GM19397 (cell line): ENCODE measurements around the gene SLC6A19.
"Not testable (repeated sequence)": the region's sequence is repeated elsewhere in the genome, so short reads cannot be mapped to it uniquely, and the experiment has no call there.

Experiments
- ATAC-seq: cut with Tn5 transposase; IDR thresholded peaks from one replicate; pipeline ENCODE4 v1.9.1; 2021; ENCODE audit warnings: mild to moderate bottlenecking, moderate library complexity; ENCODE audit not compliant: unreplicated experiment

Gene SLC6A19

GRCh38 chr5:1261643-1262042, 60.2 kb downstream of the SLC6A19 start:
- no peak for ATAC-seq

DNA sequence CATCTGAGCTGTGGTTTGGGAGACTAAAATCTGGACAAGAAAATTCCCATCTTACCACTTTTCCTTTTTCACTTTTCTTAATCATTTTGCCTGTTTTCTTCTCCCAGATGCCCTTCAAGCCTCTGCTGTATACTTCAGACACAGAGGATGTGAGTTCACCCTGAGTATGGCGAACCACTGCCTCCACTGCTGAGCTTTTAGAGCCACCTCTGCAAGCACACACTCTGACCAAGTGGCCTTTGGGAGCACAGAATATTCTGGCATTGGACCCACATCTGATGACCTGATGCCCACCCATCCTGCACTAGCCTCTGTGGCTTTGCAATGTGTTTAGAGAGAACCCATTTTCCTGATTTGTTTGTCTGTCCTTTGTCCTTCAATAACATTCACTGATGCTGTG, 61.0 kb downstream of the SLC6A19 start:
- no peak for ATAC-seq

- no peak for ATAC-seq
Measured at GRCh38 chr5:1264211-1264610, 62.8 kb downstream of the SLC6A19 start.

- ATAC-seq = no peak
Measured at GRCh38 chr5:1265026-1265425, 63.6 kb downstream of the SLC6A19 start.

DNA sequence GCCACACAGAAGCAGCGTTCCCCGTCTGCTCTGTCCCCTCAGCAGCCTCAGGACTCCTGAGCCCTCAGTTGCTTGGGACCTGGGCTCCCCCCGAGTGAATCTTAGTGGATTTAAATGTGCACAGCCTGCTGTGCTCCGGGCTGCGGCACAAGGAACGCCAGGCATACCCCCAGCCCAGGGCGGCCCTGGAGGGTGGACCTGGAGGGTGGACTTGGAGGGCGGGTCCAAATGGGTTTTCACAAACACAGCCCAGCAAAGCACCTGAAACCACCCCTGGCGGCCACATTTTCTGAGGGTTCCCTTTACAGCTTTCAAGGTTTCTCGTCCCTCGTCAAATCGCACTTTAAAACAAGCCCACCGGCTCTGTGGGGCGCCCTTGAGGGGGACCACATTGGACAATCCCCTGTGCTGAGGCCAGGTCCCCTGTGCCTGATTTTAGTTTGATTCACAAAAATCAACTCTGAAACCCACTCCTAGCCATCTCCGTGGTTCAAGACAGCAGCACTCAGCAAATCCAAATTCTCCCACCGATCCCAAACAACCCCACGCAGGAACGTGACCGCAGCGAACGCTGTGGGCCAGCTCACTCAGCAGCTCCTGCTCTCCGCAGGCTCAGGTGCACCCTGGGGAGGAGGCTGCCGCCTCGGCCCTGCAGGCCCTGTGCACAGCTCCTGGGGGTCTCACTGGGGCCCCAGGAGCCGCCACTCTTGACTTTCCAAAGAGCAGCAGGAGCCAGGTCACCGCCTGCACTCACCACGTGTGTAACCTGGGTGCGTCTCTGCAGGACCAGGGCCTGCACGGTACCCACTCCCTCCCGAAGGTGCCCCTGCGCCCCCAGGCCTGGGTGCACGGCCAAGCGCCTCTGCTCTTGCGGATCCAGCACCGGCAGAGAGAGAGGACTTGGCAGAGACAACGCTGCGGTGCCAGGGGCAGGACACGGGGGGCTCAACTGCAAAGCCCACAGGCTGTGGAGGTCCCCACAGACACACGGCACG, 64.4 kb downstream of the SLC6A19 start:
- ATAC-seq = no peak

- ATAC-seq = no peak
Measured at GRCh38 chr5:1266791-1267190, 65.4 kb downstream of the SLC6A19 start.

GRCh38 chr5:1267464-1267863, 66.1 kb downstream of the SLC6A19 start:
- ATAC-seq = not testable (repeated sequence)

DNA sequence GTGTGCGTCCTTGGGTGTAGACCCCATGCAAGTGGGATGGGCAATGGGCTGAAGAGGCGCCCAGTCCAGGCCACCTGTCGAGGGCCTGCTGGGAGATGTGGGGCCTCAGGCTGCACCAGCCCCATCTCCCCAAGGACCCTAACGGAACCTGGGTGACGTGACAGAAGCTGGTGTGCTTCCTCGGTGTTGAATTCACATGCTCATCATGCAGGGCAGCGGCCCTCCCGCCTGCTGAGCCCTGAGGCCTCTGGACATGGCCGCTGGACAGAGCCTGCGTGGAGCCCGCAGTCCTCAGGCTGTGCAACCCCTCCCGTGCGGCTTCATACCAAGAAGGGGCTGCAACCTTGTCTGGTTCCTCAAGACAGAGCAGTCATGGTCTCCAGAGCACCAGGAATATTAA, 66.7 kb downstream of the SLC6A19 start:
- ATAC-seq = no peak

GRCh38 chr5:1268666-1269065, 67.3 kb downstream of the SLC6A19 start:
- ATAC-seq = no peak

DNA sequence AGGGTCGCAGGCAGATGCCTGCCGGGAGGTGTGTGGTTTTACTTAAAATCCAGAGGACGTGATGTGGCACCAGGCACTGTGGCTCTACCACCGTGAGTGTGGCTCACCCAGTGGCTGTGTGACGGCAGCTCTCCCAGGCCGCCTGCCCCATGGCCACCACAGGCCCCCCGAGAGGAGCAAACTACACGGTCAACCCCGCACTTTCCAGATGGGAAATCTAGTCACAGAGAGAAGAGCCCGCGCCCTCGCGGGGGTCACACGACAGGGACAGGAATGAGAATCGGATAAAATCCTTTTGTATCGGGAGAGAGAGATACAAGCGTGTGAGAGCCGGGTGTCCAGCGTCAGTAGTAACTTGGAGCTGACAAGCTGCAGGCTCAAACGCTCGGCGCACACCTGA, 69.0 kb downstream of the SLC6A19 start:
- no peak for ATAC-seq

DNA sequence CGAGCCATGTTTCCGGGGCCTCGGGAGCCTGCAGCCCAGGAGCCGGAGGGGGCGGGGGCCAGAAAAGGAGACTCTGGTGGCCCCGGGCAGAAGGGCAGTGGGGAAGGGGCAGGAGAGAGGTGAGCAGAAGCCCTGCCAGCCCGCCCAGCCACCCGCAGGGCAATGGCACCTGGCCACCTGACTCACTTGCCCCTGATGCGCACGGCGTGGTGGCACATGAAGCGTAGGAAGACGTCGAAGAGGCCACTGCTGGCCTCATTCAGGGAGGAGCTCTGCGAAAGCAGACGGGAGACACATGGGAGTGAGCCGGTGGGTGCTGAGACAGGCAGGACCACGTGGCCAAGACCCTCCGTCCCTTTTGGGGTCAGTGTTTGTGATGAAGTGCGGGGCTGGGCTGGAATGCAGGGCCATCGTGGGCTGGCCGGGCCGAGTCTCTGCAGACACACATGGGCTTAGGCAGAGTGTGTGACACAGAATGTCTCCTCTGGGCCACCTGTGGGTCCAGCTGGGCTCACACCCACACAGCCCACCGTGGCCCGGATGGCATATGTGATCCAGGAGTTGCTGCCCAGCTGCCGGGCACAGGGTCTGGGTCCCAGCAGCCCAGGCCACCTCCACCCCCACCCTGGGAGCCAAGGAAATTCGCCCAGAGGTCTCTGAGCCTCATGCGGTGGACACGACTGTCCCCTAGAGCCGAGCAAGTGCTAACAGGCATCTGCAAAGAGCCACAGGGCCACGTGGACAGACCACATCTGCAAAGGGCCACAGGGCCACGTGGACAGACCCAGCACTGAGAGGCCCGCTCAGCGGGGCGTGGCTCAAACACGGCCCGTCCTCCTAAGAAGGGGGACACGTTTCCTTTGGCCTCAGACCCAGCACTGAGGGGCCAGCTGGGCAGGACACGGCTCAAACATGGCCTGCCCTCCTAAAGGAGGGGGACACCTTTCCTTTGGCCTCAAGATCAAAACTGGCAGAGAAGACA, 69.8 kb downstream of the SLC6A19 start:
- ATAC-seq = no peak

DNA sequence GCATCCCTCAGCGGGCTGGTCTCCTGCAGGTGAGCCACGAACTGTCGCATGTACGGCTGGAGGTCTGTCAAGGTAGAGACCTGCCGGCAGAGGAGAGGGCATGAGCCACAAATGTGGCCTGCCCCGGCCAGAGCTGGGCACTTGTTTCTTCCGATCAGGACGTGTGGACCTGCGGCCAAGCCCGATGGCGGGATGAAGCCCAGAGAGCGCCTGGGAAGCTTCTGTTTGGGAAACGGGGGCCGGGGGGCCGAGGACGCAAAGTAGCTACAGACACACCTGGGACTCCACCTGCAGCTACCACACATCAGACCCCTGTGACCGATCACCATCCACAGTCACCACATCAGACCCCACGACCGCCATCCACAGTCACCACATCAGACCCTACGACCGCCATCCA, 70.8 kb downstream of the SLC6A19 start:
- ATAC-seq = no peak

DNA sequence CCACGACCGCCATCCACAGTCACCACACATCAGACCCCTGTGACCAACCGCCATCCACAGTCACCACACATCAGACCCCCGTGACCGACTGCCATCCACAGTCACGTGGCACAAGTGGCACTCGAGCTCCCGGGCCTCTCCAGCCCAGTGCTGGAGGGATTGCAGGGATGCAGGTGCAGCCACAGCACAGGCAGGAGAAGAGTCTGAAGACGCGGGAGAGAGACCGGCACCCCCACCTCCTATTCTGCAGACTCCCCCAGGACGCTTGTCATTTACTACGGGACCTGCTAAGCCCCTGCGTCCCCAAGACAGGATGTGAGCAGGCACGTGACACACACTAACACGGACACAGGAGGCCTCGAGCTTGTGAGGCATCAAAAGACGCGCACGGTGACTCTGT, 72.3 kb downstream of the SLC6A19 start:
- no peak for ATAC-seq

DNA sequence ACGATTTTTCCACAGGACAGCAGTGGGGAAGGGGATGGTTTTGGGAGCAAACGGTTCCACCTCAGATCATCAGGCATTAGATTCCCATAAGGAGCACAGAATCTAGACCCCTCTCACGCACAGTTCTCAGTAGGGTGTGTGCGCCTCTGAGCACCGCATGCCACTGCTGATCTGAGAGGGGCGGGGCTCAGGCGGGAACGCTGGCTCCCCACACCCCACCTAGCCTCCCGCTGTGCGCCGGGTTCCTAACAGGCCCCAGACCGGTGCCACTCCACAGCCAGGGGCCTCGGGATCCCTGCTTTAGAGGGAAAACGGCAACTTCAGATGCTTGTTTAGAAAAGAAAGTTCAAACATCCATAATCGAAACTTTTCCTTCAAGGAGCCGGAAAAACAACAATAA, 73.1 kb downstream of the SLC6A19 start:
- ATAC-seq = no peak
